Thyroid gland (tissue), 4 donors: ENCODE measurements around the gene PRELID3B.

Source experiments
- POLR2A ChIP-seq, 2 donors: fragments of 450-650 bp; IDR thresholded peaks; one replicate each; pipeline ENCODE4 v1.6.1; 2017; ENCODE audit warnings: antibody characterized with exemption in 2 of 2, mild to moderate bottlenecking in 2 of 2, moderate library complexity in 1 of 2
- TF ChIP-seq, protein P1 (sequence below), 6 experiments: fragments of 200-600 bp in 3 of 6; fragments of 450-650 bp in 3 of 6; sonication (generic) in 3 of 6; IDR thresholded peaks; one replicate each; pipeline ENCODE4 v1.5.1; 2016 to 2019; ENCODE audit warnings: antibody characterized with exemption in 6 of 6, mild to moderate bottlenecking in 2 of 6, inconsistent platforms in 1 of 6, moderate library complexity in 1 of 6

DNA sequence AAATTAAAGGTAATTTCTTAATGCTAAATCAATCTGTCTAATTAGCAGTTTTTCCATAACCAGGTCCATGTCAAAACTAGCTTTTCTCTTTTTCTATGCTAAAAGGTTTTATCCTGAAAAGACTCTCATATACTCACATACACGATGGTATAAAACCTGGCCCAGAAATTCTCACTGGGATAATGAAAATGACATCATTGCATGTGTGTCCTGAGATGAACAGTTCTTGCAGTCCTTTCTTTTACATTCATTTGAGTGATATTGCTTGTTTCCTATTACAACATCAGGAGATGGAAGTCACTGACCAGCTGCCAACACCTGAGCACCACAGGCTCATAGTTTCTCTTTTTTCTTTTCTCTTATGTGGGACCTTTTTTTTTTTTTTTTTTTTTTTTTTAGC is 7.9 kb upstream of the PRELID3B start:
- TF ChIP-seq, protein P1, sequence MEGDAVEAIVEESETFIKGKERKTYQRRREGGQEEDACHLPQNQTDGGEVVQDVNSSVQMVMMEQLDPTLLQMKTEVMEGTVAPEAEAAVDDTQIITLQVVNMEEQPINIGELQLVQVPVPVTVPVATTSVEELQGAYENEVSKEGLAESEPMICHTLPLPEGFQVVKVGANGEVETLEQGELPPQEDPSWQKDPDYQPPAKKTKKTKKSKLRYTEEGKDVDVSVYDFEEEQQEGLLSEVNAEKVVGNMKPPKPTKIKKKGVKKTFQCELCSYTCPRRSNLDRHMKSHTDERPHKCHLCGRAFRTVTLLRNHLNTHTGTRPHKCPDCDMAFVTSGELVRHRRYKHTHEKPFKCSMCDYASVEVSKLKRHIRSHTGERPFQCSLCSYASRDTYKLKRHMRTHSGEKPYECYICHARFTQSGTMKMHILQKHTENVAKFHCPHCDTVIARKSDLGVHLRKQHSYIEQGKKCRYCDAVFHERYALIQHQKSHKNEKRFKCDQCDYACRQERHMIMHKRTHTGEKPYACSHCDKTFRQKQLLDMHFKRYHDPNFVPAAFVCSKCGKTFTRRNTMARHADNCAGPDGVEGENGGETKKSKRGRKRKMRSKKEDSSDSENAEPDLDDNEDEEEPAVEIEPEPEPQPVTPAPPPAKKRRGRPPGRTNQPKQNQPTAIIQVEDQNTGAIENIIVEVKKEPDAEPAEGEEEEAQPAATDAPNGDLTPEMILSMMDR (IDR thresholded peaks at IDR 0.05): no peak
- no peak for TF ChIP-seq POLR2A (IDR thresholded peaks at IDR 0.05)
